Measurements from ENCODE around the gene AGAP1.

Gene AGAP1

GRCh38 chr2:235693279-235693678, 199.4 kb downstream of the AGAP1 start:
- Mint-ChIP-seq H3K36me3 (ENCODE audit: insufficient read depth) (no peaks in the 10 kb centered on the region), H3K27me3 (no peaks in the 10 kb centered on the region), H3K4me1 (peaks cover 23% of the 10 kb centered on the region), H3K9me3 (no peaks in the 10 kb centered on the region), H3K27ac (ENCODE audit: low read depth) (no peak overlapping the region), H3K4me3 (no peak overlapping the region)
- ATAC-seq (replicated peaks; ENCODE audit: extremely low read depth, poor library complexity, severe bottlenecking) = no peak
- DNase-seq (ENCODE audit: low spot score in 2 of 2) = no peak

DNA sequence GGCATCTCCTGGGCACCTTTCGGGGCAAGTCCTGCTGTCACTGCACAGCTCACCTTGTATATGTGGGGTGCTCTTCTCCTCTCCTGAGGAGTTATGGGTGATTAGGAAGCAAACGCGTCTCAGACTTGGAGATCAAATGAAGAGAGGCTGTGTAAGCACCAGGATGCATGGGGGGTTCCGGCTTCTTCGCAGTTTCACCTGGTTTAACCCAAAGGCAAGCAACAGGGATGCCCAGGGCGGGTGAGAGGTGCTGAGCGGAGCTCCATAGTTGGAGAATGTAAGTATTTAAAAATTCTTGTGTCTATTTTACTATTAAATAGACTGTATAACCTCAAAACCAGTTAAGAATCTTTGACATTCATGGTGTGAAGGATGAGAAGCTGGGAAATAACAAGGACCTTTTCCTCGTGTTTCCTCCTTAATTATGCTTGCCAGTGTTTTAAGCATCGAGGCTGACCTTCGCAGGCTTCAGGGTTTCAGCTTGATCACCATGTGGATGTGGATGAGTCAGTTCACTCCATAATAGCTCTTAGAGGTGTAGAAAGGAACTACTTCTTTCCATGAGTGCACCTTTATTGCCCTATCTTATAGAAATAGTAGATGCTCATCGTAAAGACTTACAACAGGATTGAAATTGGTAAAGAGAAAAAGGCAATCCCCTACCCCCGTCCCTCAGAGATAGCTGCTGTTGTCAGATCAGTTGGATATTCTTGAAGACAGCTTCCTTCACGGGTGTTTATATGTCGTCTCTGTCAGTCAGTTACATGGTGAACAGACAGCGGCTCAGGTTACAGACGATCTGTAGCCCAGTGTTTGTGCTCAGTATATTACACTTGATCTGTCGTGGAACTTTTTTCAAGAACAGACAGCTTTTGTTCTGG, 201.1 kb downstream of the AGAP1 start:
- no peak overlapping the region for H3K4me3 Mint-ChIP-seq
- no peak overlapping the region for H3K27ac Mint-ChIP-seq (ENCODE audit: low read depth)
- no peaks in the 10 kb centered on the region for H3K9me3 Mint-ChIP-seq
- DNase-seq (ENCODE audit: low spot score in 2 of 2) (no peak), ATAC-seq (replicated peaks; ENCODE audit: extremely low read depth, poor library complexity, severe bottlenecking) (no peak)
- H3K27me3 Mint-ChIP-seq = no peaks in the 10 kb centered on the region
- H3K36me3 Mint-ChIP-seq (ENCODE audit: insufficient read depth) = no peaks in the 10 kb centered on the region
- H3K4me1 Mint-ChIP-seq = peaks cover 15% of the 10 kb centered on the region

GRCh38 chr2:235695602-235695895, 201.7 kb downstream of the AGAP1 start:
- Mint-ChIP-seq H3K27ac (ENCODE audit: low read depth) (no peak overlapping the region), H3K4me3 (no peak overlapping the region), H3K4me1 (peaks cover 15% of the 10 kb centered on the region), H3K9me3 (no peaks in the 10 kb centered on the region), H3K27me3 (no peaks in the 10 kb centered on the region), H3K36me3 (ENCODE audit: insufficient read depth) (no peaks in the 10 kb centered on the region)
- ATAC-seq (replicated peaks; ENCODE audit: extremely low read depth, poor library complexity, severe bottlenecking) (no peak), DNase-seq (ENCODE audit: low spot score in 2 of 2) (no peak)

DNA sequence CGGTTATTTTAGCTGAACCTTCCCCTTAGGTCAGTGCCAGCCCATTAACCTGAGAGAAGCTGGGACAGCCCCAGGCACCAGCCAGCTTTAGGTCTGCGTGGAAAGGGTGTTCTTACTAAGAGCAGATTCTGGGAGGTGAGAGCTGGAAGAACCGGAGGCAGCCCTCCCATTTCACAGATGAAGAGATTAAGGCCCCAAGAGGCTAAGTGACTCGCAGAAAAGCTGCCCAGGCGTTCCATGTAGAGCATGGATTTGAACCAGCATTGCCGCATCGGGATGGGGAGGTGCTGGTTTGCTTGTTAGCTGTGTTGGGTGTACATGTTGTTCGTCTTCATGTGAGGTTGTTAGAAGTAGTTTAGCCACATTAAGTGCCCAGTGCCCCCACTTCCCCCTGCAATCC, 203.2 kb downstream of the AGAP1 start:
- no peak overlapping the region for H3K27ac Mint-ChIP-seq (ENCODE audit: low read depth)
- H3K27me3 Mint-ChIP-seq = no peaks in the 10 kb centered on the region
- no peaks in the 10 kb centered on the region for H3K36me3 Mint-ChIP-seq (ENCODE audit: insufficient read depth)
- no peaks in the 10 kb centered on the region for H3K9me3 Mint-ChIP-seq
- ATAC-seq (replicated peaks; ENCODE audit: extremely low read depth, poor library complexity, severe bottlenecking) (no peak), DNase-seq (ENCODE audit: low spot score in 2 of 2) (no peak)
- no peak overlapping the region for H3K4me3 Mint-ChIP-seq
- H3K4me1 Mint-ChIP-seq = peaks cover 20% of the 10 kb centered on the region

DNA sequence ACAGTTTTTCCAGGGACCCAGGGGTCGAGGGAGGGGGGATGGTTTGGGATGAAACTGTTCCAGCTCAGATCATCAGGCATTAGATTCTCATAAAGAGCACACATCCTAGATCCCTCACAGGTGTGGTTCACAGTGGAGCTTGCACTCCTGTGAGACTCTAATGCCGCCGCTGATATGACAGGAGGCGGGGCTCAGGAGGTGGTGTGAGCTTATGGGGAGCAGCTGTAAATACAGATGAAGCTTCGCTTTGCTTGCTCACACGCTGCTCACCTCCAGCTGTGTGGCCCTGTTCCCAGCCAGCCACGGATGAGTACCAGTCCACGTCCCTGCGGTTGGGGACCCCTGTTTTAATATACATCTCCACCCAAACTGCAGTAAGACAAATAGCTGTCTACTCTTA, 204.2 kb downstream of the AGAP1 start:
- H3K9me3 Mint-ChIP-seq = no peaks in the 10 kb centered on the region
- DNase-seq (ENCODE audit: low spot score in 2 of 2) (no peak), ATAC-seq (replicated peaks; ENCODE audit: extremely low read depth, poor library complexity, severe bottlenecking) (peak; percentile 36)
- H3K4me1 Mint-ChIP-seq = peaks cover 26% of the 10 kb centered on the region
- no peaks in the 10 kb centered on the region for H3K27me3 Mint-ChIP-seq
- H3K27ac Mint-ChIP-seq (ENCODE audit: low read depth) = no peak overlapping the region
- no peaks in the 10 kb centered on the region for H3K36me3 Mint-ChIP-seq (ENCODE audit: insufficient read depth)
- H3K4me3 Mint-ChIP-seq = no peak overlapping the region

- no peak for DNase-seq (ENCODE audit: low spot score in 2 of 2)
- Mint-ChIP-seq H3K4me1 (peaks cover 23% of the 10 kb centered on the region), H3K27ac (ENCODE audit: low read depth) (peak overlapping the region; percentile 44), H3K27me3 (no peaks in the 10 kb centered on the region), H3K9me3 (no peaks in the 10 kb centered on the region), H3K4me3 (no peak overlapping the region), H3K36me3 (ENCODE audit: insufficient read depth) (no peaks in the 10 kb centered on the region)
- ATAC-seq (replicated peaks; ENCODE audit: extremely low read depth, poor library complexity, severe bottlenecking) = no peak
Observed at GRCh38 chr2:235698491-235698890, 204.6 kb downstream of the AGAP1 start.

DNA sequence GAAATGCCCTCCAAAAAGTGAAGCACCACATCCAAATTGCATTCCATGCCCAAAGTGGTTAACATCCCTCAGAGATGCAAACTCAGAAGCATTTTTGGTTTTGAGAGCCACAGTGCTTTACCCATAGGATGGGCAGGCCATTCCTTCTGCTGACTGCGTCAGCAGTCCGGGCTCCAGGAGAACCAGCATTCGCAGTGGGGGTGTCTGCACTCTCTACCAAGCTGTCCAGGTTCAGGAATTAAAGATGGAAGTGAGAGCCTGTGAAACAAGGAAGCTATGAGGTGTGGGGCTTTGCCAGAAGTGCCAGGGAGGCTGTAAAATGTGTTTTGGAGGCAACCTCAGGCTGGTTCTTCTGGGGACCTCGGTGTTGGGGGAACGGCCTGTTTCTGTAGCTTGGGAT, 205.7 kb downstream of the AGAP1 start:
- no peak for DNase-seq (ENCODE audit: low spot score in 2 of 2)
- Mint-ChIP-seq H3K9me3 (no peaks in the 10 kb centered on the region), H3K4me1 (peaks cover 19% of the 10 kb centered on the region), H3K4me3 (no peak overlapping the region), H3K27ac (ENCODE audit: low read depth) (no peak overlapping the region), H3K27me3 (no peaks in the 10 kb centered on the region), H3K36me3 (ENCODE audit: insufficient read depth) (no peaks in the 10 kb centered on the region)
- ATAC-seq (replicated peaks; ENCODE audit: extremely low read depth, poor library complexity, severe bottlenecking) = no peak

DNA sequence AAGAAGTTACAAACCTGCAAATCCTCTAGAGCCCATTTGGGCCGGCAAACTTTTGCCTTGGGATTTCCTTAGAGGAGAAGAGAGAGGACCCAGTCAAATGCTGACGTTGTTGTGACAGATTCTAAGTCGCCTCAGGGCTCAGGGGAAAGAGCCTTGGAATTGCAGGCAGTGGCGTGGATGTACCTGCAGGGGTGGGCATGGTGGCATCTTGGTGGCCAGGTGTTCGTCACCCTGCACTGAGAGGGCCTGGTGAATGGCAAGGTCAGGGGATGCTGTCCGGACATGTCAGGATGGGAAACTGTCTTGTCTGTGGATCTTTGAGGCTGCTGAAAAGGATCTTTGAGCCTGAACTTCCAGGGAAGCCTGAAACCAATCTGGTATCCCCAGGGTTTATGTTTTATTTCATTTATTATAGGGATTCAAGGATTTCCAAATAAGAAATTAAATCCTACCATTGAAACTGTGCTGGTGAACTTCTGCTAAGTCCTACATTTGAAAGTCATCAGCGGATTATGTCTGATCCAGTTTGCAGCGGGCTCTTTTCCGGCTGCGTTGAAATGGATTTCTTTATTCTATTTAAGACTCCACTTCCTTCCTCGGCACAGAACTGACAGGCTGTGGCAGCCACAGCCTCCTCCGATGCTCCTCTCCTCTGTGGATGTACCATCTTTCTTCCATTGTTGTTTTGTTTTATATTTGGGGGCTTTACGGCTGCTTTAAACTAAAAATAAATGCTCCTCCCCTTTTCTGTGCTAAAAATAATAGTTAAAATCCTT, 207.6 kb downstream of the AGAP1 start:
- no peak overlapping the region for H3K27ac Mint-ChIP-seq (ENCODE audit: low read depth)
- H3K4me3 Mint-ChIP-seq = no peak overlapping the region
- no peaks in the 10 kb centered on the region for H3K27me3 Mint-ChIP-seq
- H3K9me3 Mint-ChIP-seq = no peaks in the 10 kb centered on the region
- no peaks in the 10 kb centered on the region for H3K36me3 Mint-ChIP-seq (ENCODE audit: insufficient read depth)
- H3K4me1 Mint-ChIP-seq = peaks cover 10% of the 10 kb centered on the region
- no peak for DNase-seq (ENCODE audit: low spot score in 2 of 2)
- ATAC-seq (replicated peaks; ENCODE audit: extremely low read depth, poor library complexity, severe bottlenecking) = no peak

GRCh38 chr2:235702186-235702585, 208.3 kb downstream of the AGAP1 start:
- H3K9me3 Mint-ChIP-seq = no peaks in the 10 kb centered on the region
- no peak overlapping the region for H3K27ac Mint-ChIP-seq (ENCODE audit: low read depth)
- H3K4me3 Mint-ChIP-seq = no peak overlapping the region
- no peaks in the 10 kb centered on the region for H3K27me3 Mint-ChIP-seq
- DNase-seq (ENCODE audit: low spot score in 2 of 2) (no peak), ATAC-seq (replicated peaks; ENCODE audit: extremely low read depth, poor library complexity, severe bottlenecking) (no peak)
- no peaks in the 10 kb centered on the region for H3K36me3 Mint-ChIP-seq (ENCODE audit: insufficient read depth)
- H3K4me1 Mint-ChIP-seq = peaks cover 10% of the 10 kb centered on the region

DNA sequence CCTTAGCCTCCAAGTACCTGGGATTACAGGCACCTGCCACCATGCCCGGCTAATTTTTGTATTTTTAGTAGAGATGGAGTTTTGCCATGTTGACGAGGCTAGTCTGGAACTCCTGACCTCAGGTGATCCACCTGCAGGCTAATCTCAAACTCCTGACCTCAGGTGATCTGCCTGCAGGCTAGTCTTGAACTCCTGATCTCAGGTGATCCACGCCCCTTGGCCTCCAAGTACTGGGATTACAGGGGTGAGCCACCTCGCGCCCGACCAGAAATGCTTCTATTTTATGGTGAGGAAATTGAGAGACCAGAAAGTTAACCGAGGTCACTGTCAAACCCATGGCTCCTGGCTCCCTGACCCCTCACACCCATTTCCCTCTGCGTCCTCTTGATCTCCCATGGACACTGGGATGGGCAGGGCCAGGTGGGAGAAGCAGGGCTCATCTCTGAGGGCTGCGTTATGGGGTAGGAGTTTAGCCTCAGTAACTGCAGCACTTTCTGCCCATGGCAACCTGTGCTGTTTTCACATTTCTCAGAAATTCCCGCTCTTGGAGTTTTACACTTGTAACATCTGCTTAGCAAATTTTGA, 210.0 kb downstream of the AGAP1 start:
- Mint-ChIP-seq H3K27ac (ENCODE audit: low read depth) (no peak overlapping the region), H3K4me1 (peaks cover 21% of the 10 kb centered on the region), H3K9me3 (no peaks in the 10 kb centered on the region), H3K36me3 (ENCODE audit: insufficient read depth) (no peaks in the 10 kb centered on the region), H3K27me3 (no peaks in the 10 kb centered on the region), H3K4me3 (no peak overlapping the region)
- no peak for ATAC-seq (replicated peaks; ENCODE audit: extremely low read depth, poor library complexity, severe bottlenecking)
- no peak for DNase-seq (ENCODE audit: low spot score in 2 of 2)

GRCh38 chr2:235705296-235705695, 211.5 kb downstream of the AGAP1 start:
- H3K4me1 Mint-ChIP-seq = peaks cover 31% of the 10 kb centered on the region
- no peak overlapping the region for H3K4me3 Mint-ChIP-seq
- H3K27ac Mint-ChIP-seq (ENCODE audit: low read depth) = no peak overlapping the region
- H3K27me3 Mint-ChIP-seq = no peaks in the 10 kb centered on the region
- H3K36me3 Mint-ChIP-seq (ENCODE audit: insufficient read depth) = peaks cover 2% of the 10 kb centered on the region
- no peak for DNase-seq (ENCODE audit: low spot score in 2 of 2)
- H3K9me3 Mint-ChIP-seq = no peaks in the 10 kb centered on the region
- ATAC-seq (replicated peaks; ENCODE audit: extremely low read depth, poor library complexity, severe bottlenecking) = no peak

DNA sequence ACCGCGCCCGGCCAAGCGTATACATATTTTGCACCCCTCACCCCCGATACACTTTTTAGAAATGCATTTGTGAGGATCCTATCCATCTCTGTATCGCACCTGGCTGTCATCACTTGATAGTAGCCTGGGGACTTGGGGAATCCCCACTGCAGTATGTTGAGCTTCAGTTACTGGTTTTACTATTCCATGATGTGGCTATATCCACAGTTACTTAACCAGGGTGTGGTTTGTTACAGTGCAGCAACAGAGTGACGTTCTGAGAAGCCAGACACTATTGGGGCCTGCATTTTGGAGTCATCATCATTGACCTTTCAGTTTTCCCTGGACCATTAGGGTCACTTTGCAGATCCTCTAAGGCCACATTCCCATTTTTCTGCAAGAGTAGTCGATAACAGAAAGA, 212.7 kb downstream of the AGAP1 start:
- Mint-ChIP-seq H3K4me3 (no peak overlapping the region), H3K27me3 (no peaks in the 10 kb centered on the region), H3K27ac (ENCODE audit: low read depth) (no peak overlapping the region), H3K36me3 (ENCODE audit: insufficient read depth) (peaks cover 2% of the 10 kb centered on the region), H3K9me3 (no peaks in the 10 kb centered on the region), H3K4me1 (peaks cover 35% of the 10 kb centered on the region)
- DNase-seq (ENCODE audit: low spot score in 2 of 2) (no peak), ATAC-seq (replicated peaks; ENCODE audit: extremely low read depth, poor library complexity, severe bottlenecking) (no peak)
